Myocyte (in vitro differentiated cells): ENCODE results near the gene SBDS. TPM values are rescaled to one million over a fixed set of nuclear protein-coding genes. Genes with fewer than 3 reads are reported as not detected.
"Not testable (repeated sequence)": the region's sequence is repeated elsewhere in the genome, so short reads cannot be mapped to it uniquely, and the experiment has no call there.

Source experiments
- DNase-seq: peaks from one replicate; pipeline ENCODE4 v3.0.0-alpha.2; 2012; ENCODE audit warnings: low read depth
- polyA plus RNA-seq: library from polyadenylated mRNA; unstranded; fragments of >200 nt; gene quantifications from one replicate; pipeline ENCODE4 v1.2.1, GENCODE V29; 2012; ENCODE audit warnings: missing spikeins
- total RNA-seq: library from RNA; depleted of rRNA; stranded (reverse); fragments of >200 nt; gene quantifications from 2 replicates; pipeline ENCODE4 v1.2.3, GENCODE V29; 2014

The SBDS gene
- 456 and 500 TPM in 2 replicates for total RNA-seq
- 233 TPM for polyA plus RNA-seq

GRCh38 chr7:66995050-66995776 is at the start of gene SBDS:
TSS of gene SBDS (minus strand) at chr7:66995586. CDS start at chr7:66995417, 169 bp downstream.
- DNase-seq, result peak; percentile 100

- DNase-seq, result peak; percentile 45
These were observed 48.2 kb upstream of the SBDS start for GRCh38 chr7:67043559-67043930.

- peak; percentile 97 for DNase-seq
These were observed 47.6 kb upstream of the SBDS start for GRCh38 chr7:67042781-67043558.

- DNase-seq, result not testable (repeated sequence)
These were observed 45.4 kb upstream of the SBDS start for GRCh38 chr7:67040832-67041231.

GRCh38 chr7:67036432-67037395 is 41.3 kb upstream of the SBDS start:
- DNase-seq, result peak; percentile 89

- no peak for DNase-seq
These were observed 37.9 kb upstream of the SBDS start for GRCh38 chr7:67033251-67033650.

- not testable (repeated sequence) for DNase-seq
These were observed 36.3 kb upstream of the SBDS start for GRCh38 chr7:67031685-67032084.

- peak; percentile 64 for DNase-seq
These were observed 30.1 kb upstream of the SBDS start for GRCh38 chr7:67025459-67025858.

- peak; percentile 65 for DNase-seq
These were observed 27.1 kb upstream of the SBDS start for GRCh38 chr7:67022511-67022910.

GRCh38 chr7:67021260-67021659 is 25.9 kb upstream of the SBDS start:
- DNase-seq, result no peak

- peak; percentile 33 for DNase-seq
These were observed 24.4 kb upstream of the SBDS start for GRCh38 chr7:67019562-67020390.

- DNase-seq, result no peak
These were observed 23.6 kb upstream of the SBDS start for GRCh38 chr7:67018940-67019339.

GRCh38 chr7:67017971-67018370 is 22.6 kb upstream of the SBDS start:
- not testable (repeated sequence) for DNase-seq

- not testable (repeated sequence) for DNase-seq
These were observed 18.8 kb upstream of the SBDS start for GRCh38 chr7:67014076-67014622.

- DNase-seq, result not testable (repeated sequence)
These were observed 14.3 kb upstream of the SBDS start for GRCh38 chr7:67009677-67010076.

- no peak for DNase-seq
These were observed 12.9 kb upstream of the SBDS start for GRCh38 chr7:67008260-67008659.

- DNase-seq, result no peak
These were observed 11.6 kb upstream of the SBDS start for GRCh38 chr7:67006965-67007364.

- not testable (repeated sequence) for DNase-seq
These were observed 8.8 kb upstream of the SBDS start for GRCh38 chr7:67004145-67004544.

- DNase-seq, result peak; percentile 47
These were observed 5.3 kb upstream of the SBDS start for GRCh38 chr7:67000601-67001258.
